HepG2 (cell line): ENCODE data around the gene MORN5. TPM values are rescaled to one million over a fixed set of nuclear protein-coding genes. Genes with fewer than 3 reads are reported as not detected.

ENCODE experiments used
- FUBP1 ChIP-seq: sonication (generic); formaldehyde crosslinking; IDR thresholded peaks from 2 replicates; pipeline ENCODE4 v1.5.1; 2020; ENCODE audit warnings: missing genetic modification reagents, mild to moderate bottlenecking, borderline replicate concordance
- GATAD2A ChIP-seq: IDR thresholded peaks from 2 replicates; pipeline ENCODE4 v1.6.1; 2016
- MEIS2 ChIP-seq: sonication (generic); formaldehyde crosslinking; IDR thresholded peaks from 2 replicates; pipeline ENCODE4 v1.9.0; 2021; ENCODE audit warnings: mild to moderate bottlenecking, missing genetic modification reagents
- NR2F6 ChIP-seq, 2 experiments: IDR thresholded peaks; 2 replicates each; pipeline ENCODE4 v1.6.1; 2016; ENCODE audit warnings: antibody characterized with exemption in 1 of 2, mild to moderate bottlenecking in 1 of 2
- SMC3 ChIP-seq: IDR thresholded peaks from 2 replicates; pipeline ENCODE4 v1.6.1; 2011; ENCODE audit warnings: low read length, improper control_type of control experiment
- ZNF704 ChIP-seq: sonication (generic); formaldehyde crosslinking; IDR thresholded peaks from 2 replicates; pipeline ENCODE4 v1.8.1; 2023; ENCODE audit warnings: mild to moderate bottlenecking, inconsistent platforms, moderate library complexity, missing genetic modification reagents, borderline replicate concordance
- ZNF766 ChIP-seq: sonication (generic); formaldehyde crosslinking; IDR thresholded peaks from 2 replicates; pipeline ENCODE4 v1.5.0; 2020; ENCODE audit warnings: missing genetic modification reagents, borderline replicate concordance
- polyA plus RNA-seq, 8 experiments: library from polyadenylated mRNA; depleted of rRNA in 3 of 8; stranded (reverse) in 7 of 8; unstranded in 1 of 8; fragments of >200 nt; fragmentation: Illumina TruSeq in 4 of 8; extraction: Trizol in 4 of 8; gene quantifications; 2 replicates each; pipeline versions ENCODE4 v1.2.1 to v1.2.3, GENCODE V29; 2011 to 2016; ENCODE audit warnings: low read depth in 4 of 8, missing spikeins in 1 of 8, mixed read lengths in 1 of 8; ENCODE audit not compliant: insufficient read depth in 1 of 8
- total RNA-seq, 5 experiments: library from RNA; depleted of rRNA; stranded (reverse); fragments of >200 nt; fragmentation: Illumina TruSeq; extraction: Trizol; gene quantifications; 2 replicates each; pipeline ENCODE4 v1.2.3, GENCODE V29; 2016; ENCODE audit warnings: low read depth in 1 of 5
- TF ChIP-seq, protein P1 (sequence below): sonication (generic); formaldehyde crosslinking; conservative IDR thresholded peaks from 2 replicates; pipeline ENCODE4 v1.4.0; 2020; ENCODE audit warnings: mild to moderate bottlenecking, missing genetic modification reagents, moderate library complexity

Gene MORN5
- total and polyA plus RNA-seq, 2 of the 13 experiments (the other 11 are each of a cell fraction or from before 2014, with no cell fraction given), result not detected

DNA sequence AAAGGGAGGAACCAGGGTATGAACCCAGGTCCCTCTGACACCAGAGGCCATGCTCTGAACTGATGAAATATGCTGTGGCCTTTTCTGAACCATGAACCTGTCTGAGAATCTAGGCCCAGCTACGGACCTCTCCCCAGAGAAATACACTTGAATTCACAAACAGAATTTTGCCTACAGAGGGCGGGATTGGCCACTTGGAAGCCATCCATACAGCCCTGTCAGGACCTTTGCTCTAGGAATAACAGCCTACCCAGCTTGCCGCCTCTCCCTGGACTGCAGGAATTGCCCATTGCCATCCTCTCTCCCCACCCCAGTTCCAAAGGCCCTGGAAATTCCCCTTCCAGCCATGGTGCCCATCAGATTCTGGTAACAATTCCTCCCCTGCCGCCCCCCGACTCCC is 26.6 kb downstream of the MORN5 start (continued):
- TF ChIP-seq ZNF766 (CRISPR knock-in tag) (0 out of 2 replicates have a peak, but pooled peaks have one; percentile 35), GATAD2A (CRISPR knock-in tag) (0 out of 2 replicates have a peak, but pooled peaks have one; percentile 17), NR2F6 (IDR thresholded peaks at IDR 0.05) (0 out of 2 replicates have a peak, but pooled peaks have one; percentile 39), NR2F6 (CRISPR knock-in tag; IDR thresholded peaks at IDR 0.05) (0 out of 2 replicates have a peak, but pooled peaks have one; percentile 25), MEIS2 (CRISPR knock-in tag) (peak; percentile 49; the same call in 1 of the 2 replicates), SMC3 (peak; percentile 57), ZNF704 (CRISPR knock-in tag) (no peak), FUBP1 (no peak)
- TF ChIP-seq, protein P1, sequence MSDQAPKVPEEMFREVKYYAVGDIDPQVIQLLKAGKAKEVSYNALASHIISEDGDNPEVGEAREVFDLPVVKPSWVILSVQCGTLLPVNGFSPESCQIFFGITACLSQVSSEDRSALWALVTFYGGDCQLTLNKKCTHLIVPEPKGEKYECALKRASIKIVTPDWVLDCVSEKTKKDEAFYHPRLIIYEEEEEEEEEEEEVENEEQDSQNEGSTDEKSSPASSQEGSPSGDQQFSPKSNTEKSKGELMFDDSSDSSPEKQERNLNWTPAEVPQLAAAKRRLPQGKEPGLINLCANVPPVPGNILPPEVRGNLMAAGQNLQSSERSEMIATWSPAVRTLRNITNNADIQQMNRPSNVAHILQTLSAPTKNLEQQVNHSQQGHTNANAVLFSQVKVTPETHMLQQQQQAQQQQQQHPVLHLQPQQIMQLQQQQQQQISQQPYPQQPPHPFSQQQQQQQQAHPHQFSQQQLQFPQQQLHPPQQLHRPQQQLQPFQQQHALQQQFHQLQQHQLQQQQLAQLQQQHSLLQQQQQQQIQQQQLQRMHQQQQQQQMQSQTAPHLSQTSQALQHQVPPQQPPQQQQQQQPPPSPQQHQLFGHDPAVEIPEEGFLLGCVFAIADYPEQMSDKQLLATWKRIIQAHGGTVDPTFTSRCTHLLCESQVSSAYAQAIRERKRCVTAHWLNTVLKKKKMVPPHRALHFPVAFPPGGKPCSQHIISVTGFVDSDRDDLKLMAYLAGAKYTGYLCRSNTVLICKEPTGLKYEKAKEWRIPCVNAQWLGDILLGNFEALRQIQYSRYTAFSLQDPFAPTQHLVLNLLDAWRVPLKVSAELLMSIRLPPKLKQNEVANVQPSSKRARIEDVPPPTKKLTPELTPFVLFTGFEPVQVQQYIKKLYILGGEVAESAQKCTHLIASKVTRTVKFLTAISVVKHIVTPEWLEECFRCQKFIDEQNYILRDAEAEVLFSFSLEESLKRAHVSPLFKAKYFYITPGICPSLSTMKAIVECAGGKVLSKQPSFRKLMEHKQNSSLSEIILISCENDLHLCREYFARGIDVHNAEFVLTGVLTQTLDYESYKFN, result peak; percentile 43
